ENCODE measurements around the gene ADAM22. TPM values are rescaled to one million over a fixed set of nuclear protein-coding genes. Genes with fewer than 3 reads are reported as not detected.

Gene ADAM22
- total RNA-seq, 1 experiment from 2014 or later = 14.0 TPM

DNA sequence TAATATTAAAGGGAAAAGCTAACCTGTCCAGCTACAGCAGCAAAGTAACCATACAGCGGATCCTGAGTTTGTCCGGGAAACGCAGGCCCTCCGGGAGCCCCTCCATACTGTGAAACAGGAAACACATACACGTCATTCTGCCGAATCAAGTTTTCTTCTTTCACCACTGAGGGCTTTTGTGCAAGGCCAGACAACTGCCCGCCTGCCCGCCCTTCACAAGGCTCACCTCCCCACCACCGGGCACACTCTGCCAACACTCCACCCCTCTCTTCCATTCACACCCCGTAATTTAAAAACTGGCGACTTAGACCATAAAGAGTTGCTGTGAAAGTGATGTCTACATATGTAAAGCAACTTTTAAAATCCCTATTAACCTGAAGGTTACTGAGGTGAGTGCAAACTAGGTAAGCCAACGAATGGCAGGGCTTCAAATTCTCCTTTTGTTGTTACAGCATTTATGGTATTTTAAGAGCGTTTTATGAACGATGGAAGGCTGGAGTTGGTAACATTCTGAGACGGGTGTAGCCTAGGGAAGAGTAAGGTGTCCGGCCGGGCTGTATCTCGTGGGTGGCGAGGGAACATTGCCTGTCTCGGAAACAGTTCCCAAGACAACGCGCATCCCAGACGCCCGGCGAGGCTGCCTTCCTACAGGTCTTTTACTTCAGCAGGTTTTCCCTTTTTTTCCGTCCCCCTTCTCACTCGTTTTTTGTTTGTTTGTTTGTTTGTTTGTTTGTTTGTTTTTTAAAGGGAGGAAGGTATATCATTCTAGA lies 285.0 kb downstream of the ADAM22 start:
- Histone ChIP-seq H3K9me3 (ENCODE audit: insufficient read depth, low read depth) (no peaks in the 10 kb centered on the region), H3F3A (ENCODE audit: insufficient read depth, low read depth) (peaks cover 19% of the 10 kb centered on the region), H3K27ac (peak overlapping the region; percentile 97), H4K20me1 (ENCODE audit: insufficient read depth) (peaks cover 23% of the 10 kb centered on the region), H3K4me3 (peak overlapping the region; percentile 77), H3K36me3 (ENCODE audit: low read depth) (peaks cover 41% of the 10 kb centered on the region), H2AFZ (peak overlapping the region; percentile 84; the same call in 1 of the 2 replicates), H3K4me1 (replicated peaks; ENCODE audit: insufficient read depth) (peaks cover 37% of the 10 kb centered on the region), H3K27me3 (ENCODE audit: insufficient read depth, low read depth) (no peaks in the 10 kb centered on the region), H3K4me2 (peak overlapping the region; percentile 96), H3K79me2 (ENCODE audit: low read depth) (peaks cover 54% of the 10 kb centered on the region), H3K9me2 (ENCODE audit: insufficient read depth) (no peaks in the 10 kb centered on the region)
- TF ChIP-seq, protein P1, sequence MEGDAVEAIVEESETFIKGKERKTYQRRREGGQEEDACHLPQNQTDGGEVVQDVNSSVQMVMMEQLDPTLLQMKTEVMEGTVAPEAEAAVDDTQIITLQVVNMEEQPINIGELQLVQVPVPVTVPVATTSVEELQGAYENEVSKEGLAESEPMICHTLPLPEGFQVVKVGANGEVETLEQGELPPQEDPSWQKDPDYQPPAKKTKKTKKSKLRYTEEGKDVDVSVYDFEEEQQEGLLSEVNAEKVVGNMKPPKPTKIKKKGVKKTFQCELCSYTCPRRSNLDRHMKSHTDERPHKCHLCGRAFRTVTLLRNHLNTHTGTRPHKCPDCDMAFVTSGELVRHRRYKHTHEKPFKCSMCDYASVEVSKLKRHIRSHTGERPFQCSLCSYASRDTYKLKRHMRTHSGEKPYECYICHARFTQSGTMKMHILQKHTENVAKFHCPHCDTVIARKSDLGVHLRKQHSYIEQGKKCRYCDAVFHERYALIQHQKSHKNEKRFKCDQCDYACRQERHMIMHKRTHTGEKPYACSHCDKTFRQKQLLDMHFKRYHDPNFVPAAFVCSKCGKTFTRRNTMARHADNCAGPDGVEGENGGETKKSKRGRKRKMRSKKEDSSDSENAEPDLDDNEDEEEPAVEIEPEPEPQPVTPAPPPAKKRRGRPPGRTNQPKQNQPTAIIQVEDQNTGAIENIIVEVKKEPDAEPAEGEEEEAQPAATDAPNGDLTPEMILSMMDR (conservative IDR thresholded peaks at IDR 0.05) = no peak
- no peak for TF ChIP-seq EZH2 (IDR thresholded peaks at IDR 0.05; ENCODE audit: low read depth)
- CTCF ChIA-PET = no interaction called here
- intact Hi-C loops (cut with micrococcal nuclease; ENCODE audit: unreplicated experiment) = loop anchor here (2.0 to 10.0 kb wide), 2 partner anchors 78 to 284 kb away; partner anchors contain the start of gene ADAM22
- DNase-seq = peak; percentile 31 to 36
- POLR2A ChIA-PET (ENCODE audit: unreplicated experiment) = interaction anchor here (0.6 kb wide), 2 partner anchors 24 to 882 kb away, joined by 3 to 9 read pairs; no protein-coding TSS in a partner anchor
- BruUV-seq (replicated peaks) = TSS peak; percentile 38

DNA sequence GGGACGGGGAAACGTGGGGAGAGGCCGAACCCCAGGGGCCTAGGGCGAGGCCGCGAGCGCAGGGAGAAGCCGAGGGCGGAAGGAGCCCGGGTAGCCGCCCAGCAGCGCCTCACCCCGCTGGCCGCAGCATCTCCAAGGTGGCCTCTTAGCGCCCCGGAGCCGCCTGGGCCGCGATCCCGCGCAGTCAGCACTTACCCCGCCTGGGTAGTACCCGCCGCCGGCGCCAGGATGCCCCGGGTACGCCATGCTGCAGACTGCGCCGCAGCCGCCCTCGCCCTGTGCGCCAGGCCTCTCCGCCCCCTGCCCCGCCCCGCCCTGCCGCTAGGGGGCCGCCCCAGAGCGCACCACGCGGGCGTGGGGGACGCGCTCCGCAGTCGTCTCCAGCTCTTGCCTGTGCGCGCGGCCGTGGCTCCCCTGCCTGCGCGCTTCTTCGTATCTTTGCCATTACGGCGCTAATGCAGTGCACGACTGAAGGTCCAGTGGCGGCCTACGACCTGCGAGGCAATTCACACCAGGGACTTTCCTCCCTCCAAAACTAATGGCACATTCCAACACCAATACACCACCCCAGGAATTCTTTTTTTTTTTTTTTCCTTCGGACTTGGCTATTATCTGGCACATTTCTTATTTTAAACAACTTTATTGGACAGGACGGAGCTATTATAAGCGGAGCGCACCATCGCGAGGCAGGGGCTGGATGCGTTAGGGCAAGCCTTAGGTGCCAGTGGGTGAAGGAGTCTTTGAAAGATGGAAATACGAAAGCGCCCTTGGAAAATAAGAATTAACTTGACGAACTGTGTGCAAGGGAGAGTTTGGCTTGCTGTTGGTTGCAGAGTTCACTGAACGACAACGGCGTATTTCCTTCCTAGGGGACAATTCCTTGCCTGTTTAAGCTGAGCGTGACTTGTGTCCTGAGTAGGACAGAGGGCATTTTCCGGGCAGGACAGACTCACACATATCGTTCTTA lies 286.0 kb downstream of the ADAM22 start, which contains the start of gene SRI:
Gene SRI (minus strand): TSS at position 258 of the 967 bp plus-strand sequence. CDS start 12 bp downstream, at position 246.
- intact Hi-C loops (cut with micrococcal nuclease; ENCODE audit: unreplicated experiment) = loop anchor here (2.0 to 10.0 kb wide), 4 partner anchors 79 to 445 kb away; partner anchors contain the start of genes ADAM22, DBF4 and SLC25A40
- H3K79me2 ChIP-seq (ENCODE audit: low read depth) = peaks cover 47% of the 10 kb centered on the region

More for the DNA sequence above, 286.0 kb downstream of the ADAM22 start, which contains the start of gene SRI:
- Histone ChIP-seq H4K20me1 (ENCODE audit: insufficient read depth) (peaks cover 21% of the 10 kb centered on the region), H3K4me2 (peak within 1 kb of the TSS; percentile 96), H3K9me3 (ENCODE audit: insufficient read depth, low read depth) (no peaks in the 10 kb centered on the region), H2AFZ (peak within 1 kb of the TSS; percentile 84), H3K4me3 (peak within 1 kb of the TSS; percentile 77), H3K4me1 (replicated peaks; ENCODE audit: insufficient read depth) (peaks cover 46% of the 10 kb centered on the region), H3K9me2 (ENCODE audit: insufficient read depth) (no peaks in the 10 kb centered on the region), H3K36me3 (ENCODE audit: low read depth) (peaks cover 34% of the 10 kb centered on the region), H3F3A (ENCODE audit: insufficient read depth, low read depth) (peaks cover 28% of the 10 kb centered on the region), H3K27me3 (ENCODE audit: insufficient read depth, low read depth) (no peaks in the 10 kb centered on the region), H3K27ac (peak within 1 kb of the TSS; percentile 97)
- CTCF ChIA-PET = interaction anchor here (0.6 to 1.4 kb wide), 5 partner anchors 9 to 1022 kb away, joined by 3 to 25 read pairs (median 4); no protein-coding TSS in a partner anchor
- BruUV-seq (replicated peaks) = TSS peak; percentile 85
- DNase-seq = peak; percentile 79 to 93
- TF ChIP-seq, protein P1 (conservative IDR thresholded peaks at IDR 0.05) = peak; percentile 88
- TF ChIP-seq EZH2 (IDR thresholded peaks at IDR 0.05; ENCODE audit: low read depth) = no peak
- POLR2A ChIA-PET (ENCODE audit: unreplicated experiment) = interaction anchor here (0.6 to 0.9 kb wide), 7 partner anchors 17 to 1066 kb away, joined by 6 to 21 read pairs (median 8); no protein-coding TSS in a partner anchor
